GM23338 (cell line): ENCODE data around the gene ATP23. TPM values are rescaled to one million over a fixed set of nuclear protein-coding genes. Genes with fewer than 3 reads are reported as not detected.

Source experiments
- ATAC-seq: fragments of 200-7000 bp; cut with Tn5 transposase; 3 replicates; pipeline ENCODE4 v1.9.1; 2020
- DNase-seq: peaks from one replicate; pipeline ENCODE4 v3.0.0-alpha.2; 2015; ENCODE audit warnings: low spot score
- H2AFZ ChIP-seq: fragments of 200-600 bp; sonication (generic); 2 replicates; pipeline ENCODE4 v1.8.0; 2016; ENCODE audit warnings: antibody characterized with exemption, mild to moderate bottlenecking, moderate library complexity
- H3F3A ChIP-seq: fragments of 200-600 bp; sonication (generic); replicated peaks from 2 replicates; pipeline ENCODE4 v1.8.0; 2017; ENCODE audit warnings: antibody characterized with exemption, mixed run types, low read depth
- H3K27ac ChIP-seq: fragments of 200-600 bp; sonication (generic); 2 replicates; pipeline ENCODE4 v1.6.1; 2016; ENCODE audit warnings: low read depth
- H3K27me3 ChIP-seq: fragments of 200-600 bp; sonication (generic); 2 replicates; pipeline ENCODE4 v1.8.0; 2016; ENCODE audit warnings: mild to moderate bottlenecking, mixed run types, moderate library complexity; ENCODE audit not compliant: insufficient read depth
- H3K36me3 ChIP-seq: fragments of 200-600 bp; sonication (generic); 2 replicates; pipeline ENCODE4 v1.8.0; 2016; ENCODE audit warnings: mild to moderate bottlenecking; ENCODE audit not compliant: insufficient read depth
- H3K4me1 ChIP-seq: fragments of 200-600 bp; sonication (generic); 2 replicates; pipeline ENCODE4 v1.8.0; 2016; ENCODE audit warnings: mild to moderate bottlenecking, moderate library complexity; ENCODE audit not compliant: insufficient read depth
- H3K4me2 ChIP-seq: fragments of 200-600 bp; sonication (generic); 2 replicates; pipeline ENCODE4 v1.7.1; 2017; ENCODE audit warnings: mixed run types
- H3K4me3 ChIP-seq: fragments of 200-600 bp; sonication (generic); 2 replicates; pipeline ENCODE4 v1.6.1; 2016; ENCODE audit warnings: mixed run types
- H3K79me2 ChIP-seq: fragments of 200-600 bp; sonication (generic); replicated peaks from 2 replicates; pipeline ENCODE4 v1.8.0; 2017; ENCODE audit warnings: mild to moderate bottlenecking; ENCODE audit not compliant: insufficient read depth
- H3K9me2 ChIP-seq: fragments of 200-600 bp; sonication (generic); 2 replicates; pipeline ENCODE4 v1.8.0; 2017; ENCODE audit not compliant: insufficient read depth
- H4K20me1 ChIP-seq: fragments of 200-600 bp; sonication (generic); replicated peaks from 2 replicates; pipeline ENCODE4 v1.8.0; 2017; ENCODE audit warnings: mild to moderate bottlenecking; ENCODE audit not compliant: insufficient read depth
- H3K27ac Mint-ChIP-seq: 2 replicates; pipeline ENCODE4 v1.8.0; 2020; ENCODE audit warnings: inconsistent platforms, mild to moderate bottlenecking, moderate library complexity, mixed read lengths
- H3K27me3 Mint-ChIP-seq: 3 replicates; pipeline ENCODE4 v1.8.0; 2022; ENCODE audit warnings: low read depth, mild to moderate bottlenecking, moderate library complexity, mixed read lengths, inconsistent platforms; ENCODE audit not compliant: insufficient read depth, poor library complexity
- H3K36me3 Mint-ChIP-seq: 3 replicates; pipeline ENCODE4 v1.8.0; 2021; ENCODE audit warnings: low read depth, mild to moderate bottlenecking, inconsistent platforms, moderate library complexity, mixed read lengths
- H3K4me1 Mint-ChIP-seq: 3 replicates; pipeline ENCODE4 v1.8.0; 2020; ENCODE audit warnings: mild to moderate bottlenecking, inconsistent platforms, mixed read lengths
- H3K4me3 Mint-ChIP-seq: 3 replicates; pipeline ENCODE4 v1.8.0; 2021; ENCODE audit warnings: moderate library complexity, mild to moderate bottlenecking, inconsistent platforms, mixed read lengths
- H3K9me3 Mint-ChIP-seq: 3 replicates; pipeline ENCODE4 v1.8.0; 2020; ENCODE audit warnings: moderate library complexity, mild to moderate bottlenecking, inconsistent platforms, mixed read lengths
- CREB1 ChIP-seq: fragments of 250-450 bp; sonication (Bioruptor Pico); IDR thresholded peaks from 2 replicates; pipeline ENCODE4 v1.5.0; 2020; ENCODE audit warnings: low read depth, mild to moderate bottlenecking, moderate library complexity
- EZH2 ChIP-seq: fragments of 200-600 bp; sonication (generic); IDR thresholded peaks from one replicate; pipeline ENCODE4 v1.8.0; 2017; ENCODE audit warnings: antibody characterized with exemption, mild to moderate bottlenecking, low read depth; ENCODE audit not compliant: unreplicated experiment
- EZH2phosphoT487 ChIP-seq: fragments of 200-600 bp; sonication (generic); IDR thresholded peaks from one replicate; pipeline ENCODE4 v1.8.1; 2018; ENCODE audit warnings: antibody characterized with exemption; ENCODE audit not compliant: unreplicated experiment
- JUNB ChIP-seq: IDR thresholded peaks from one replicate; pipeline ENCODE4 v1.6.1; 2016; ENCODE audit warnings: antibody characterized with exemption; ENCODE audit not compliant: unreplicated experiment
- POLR2AphosphoS5 ChIP-seq: IDR thresholded peaks from 2 replicates; pipeline ENCODE4 v1.6.1; 2016; ENCODE audit warnings: antibody characterized with exemption, low read depth
- STAT1 ChIP-seq: IDR thresholded peaks from one replicate; pipeline ENCODE4 v1.6.1; 2016; ENCODE audit warnings: antibody characterized with exemption; ENCODE audit not compliant: unreplicated experiment
- ZNF462 ChIP-seq: fragments of 250-450 bp; sonication (Bioruptor Pico); IDR thresholded peaks from 2 replicates; pipeline ENCODE4 v1.5.0; 2020; ENCODE audit warnings: mild to moderate bottlenecking, moderate library complexity
- polyA plus RNA-seq: library from polyadenylated mRNA; unstranded; fragments of >200 nt; fragmentation: Nextera tagmentation; extraction: Ambion mirVana; gene quantifications from 2 replicates; pipeline ENCODE4 v1.2.1, GENCODE V29; 2016
- total RNA-seq: library from RNA; depleted of rRNA; stranded (reverse); fragments of >200 nt; shearing (Covaris generic); gene quantifications from 2 replicates; pipeline ENCODE4 v1.2.3, GENCODE V29; 2014
- TF ChIP-seq, protein P1 (sequence below), 2 experiments: fragments of 200-600 bp in 1 of 2; sonication (generic) in 1 of 2; conservative IDR thresholded peaks; 2 replicates each; pipeline versions ENCODE4 v1.5.1 to v1.6.1; 2016 to 2017; ENCODE audit warnings: antibody characterized with exemption in 2 of 2, low read depth in 2 of 2, mild to moderate bottlenecking in 2 of 2, moderate library complexity in 1 of 2

ATP23 gene
- total and polyA plus RNA-seq, 2 experiments from 2014 or later, result 14.7 to 21.0 TPM

DNA sequence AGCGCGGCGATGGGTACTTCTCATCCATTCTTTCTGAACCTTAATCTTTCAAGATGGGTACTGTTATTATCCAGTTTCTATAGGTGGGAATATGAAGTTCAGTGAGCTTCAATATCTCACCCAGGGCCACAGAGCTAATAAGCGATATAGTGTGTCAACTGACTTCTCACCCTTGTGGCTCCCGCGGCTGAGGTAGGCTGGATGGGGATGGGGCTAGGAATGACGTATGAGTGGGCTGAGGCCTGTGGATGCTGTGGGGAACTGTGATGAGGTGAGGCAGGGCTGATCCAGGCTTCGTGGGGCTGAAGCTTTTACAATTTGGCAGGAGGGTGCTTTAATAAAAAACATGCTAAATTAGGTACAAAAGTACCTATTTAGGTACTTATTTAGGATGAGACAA is 32.9 kb upstream of the ATP23 start:
- Mint-ChIP-seq H3K27me3 (peaks cover 9% of the 10 kb centered on the region), H3K27ac (no peak overlapping the region), H3K4me3 (no peak overlapping the region), H3K9me3 (no peaks in the 10 kb centered on the region; the same call in 2 of the 3 replicates), H3K4me1 (peaks cover 8% of the 10 kb centered on the region), H3K36me3 (no peaks in the 10 kb centered on the region)
- Histone ChIP-seq H2AFZ (no peak overlapping the region), H3K4me2 (no peak overlapping the region), H3K4me1 (no peaks in the 10 kb centered on the region; the same call in 1 of the 2 replicates), H3F3A (no peaks in the 10 kb centered on the region), H3K27me3 (peaks cover 10% of the 10 kb centered on the region; the same call in 1 of the 2 replicates), H3K9me2 (no peaks in the 10 kb centered on the region), H3K36me3 (no peaks in the 10 kb centered on the region), H4K20me1 (no peaks in the 10 kb centered on the region), H3K4me3 (no peak overlapping the region), H3K79me2 (no peaks in the 10 kb centered on the region), H3K27ac (no peak overlapping the region)
- TF ChIP-seq ZNF462, result no peak
- DNase-seq, result no peak
- ATAC-seq, result no peak

GRCh38 chr12:57909056-57909455 is 32.3 kb upstream of the ATP23 start:
- Histone ChIP-seq H3K27ac (no peak overlapping the region), H3F3A (no peaks in the 10 kb centered on the region), H3K4me3 (no peak overlapping the region), H3K79me2 (no peaks in the 10 kb centered on the region), H3K36me3 (no peaks in the 10 kb centered on the region), H3K4me1 (no peaks in the 10 kb centered on the region; the same call in 1 of the 2 replicates), H3K27me3 (peaks cover 9% of the 10 kb centered on the region; the same call in 1 of the 2 replicates), H3K9me2 (no peaks in the 10 kb centered on the region), H4K20me1 (no peaks in the 10 kb centered on the region), H3K4me2 (no peak overlapping the region), H2AFZ (no peak overlapping the region)
- no peak overlapping the region for H3K27ac Mint-ChIP-seq
- H3K4me3 Mint-ChIP-seq, result no peak overlapping the region
- H3K36me3 Mint-ChIP-seq, result no peaks in the 10 kb centered on the region
- peaks cover 8% of the 10 kb centered on the region for H3K4me1 Mint-ChIP-seq
- no peak for ATAC-seq
- H3K9me3 Mint-ChIP-seq, result no peaks in the 10 kb centered on the region; the same call in 2 of the 3 replicates
- peaks cover 9% of the 10 kb centered on the region for H3K27me3 Mint-ChIP-seq
- DNase-seq, result no peak
- TF ChIP-seq EZH2, result no peak
- no peak for TF ChIP-seq EZH2phosphoT487
- TF ChIP-seq, protein P1, sequence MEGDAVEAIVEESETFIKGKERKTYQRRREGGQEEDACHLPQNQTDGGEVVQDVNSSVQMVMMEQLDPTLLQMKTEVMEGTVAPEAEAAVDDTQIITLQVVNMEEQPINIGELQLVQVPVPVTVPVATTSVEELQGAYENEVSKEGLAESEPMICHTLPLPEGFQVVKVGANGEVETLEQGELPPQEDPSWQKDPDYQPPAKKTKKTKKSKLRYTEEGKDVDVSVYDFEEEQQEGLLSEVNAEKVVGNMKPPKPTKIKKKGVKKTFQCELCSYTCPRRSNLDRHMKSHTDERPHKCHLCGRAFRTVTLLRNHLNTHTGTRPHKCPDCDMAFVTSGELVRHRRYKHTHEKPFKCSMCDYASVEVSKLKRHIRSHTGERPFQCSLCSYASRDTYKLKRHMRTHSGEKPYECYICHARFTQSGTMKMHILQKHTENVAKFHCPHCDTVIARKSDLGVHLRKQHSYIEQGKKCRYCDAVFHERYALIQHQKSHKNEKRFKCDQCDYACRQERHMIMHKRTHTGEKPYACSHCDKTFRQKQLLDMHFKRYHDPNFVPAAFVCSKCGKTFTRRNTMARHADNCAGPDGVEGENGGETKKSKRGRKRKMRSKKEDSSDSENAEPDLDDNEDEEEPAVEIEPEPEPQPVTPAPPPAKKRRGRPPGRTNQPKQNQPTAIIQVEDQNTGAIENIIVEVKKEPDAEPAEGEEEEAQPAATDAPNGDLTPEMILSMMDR (conservative IDR thresholded peaks at IDR 0.05; ENCODE audit: low read depth in 2 of 2), result no peak
- TF ChIP-seq CREB1 (CRISPR knock-in tag), result no peak
- no peak for TF ChIP-seq JUNB
- TF ChIP-seq POLR2AphosphoS5, result no peak
- no peak for TF ChIP-seq STAT1
